H9 (cell line): ENCODE measurements around the gene SLC24A3. TPM values are rescaled to one million over a fixed set of nuclear protein-coding genes. Genes with fewer than 3 reads are reported as not detected.

Experiments
- DNase-seq: peaks from one replicate; pipeline ENCODE4 v3.0.0-alpha.2; 2017
- H2AFZ ChIP-seq: one replicate; pipeline ENCODE4 v1.6.1; 2013; ENCODE audit warnings: mild to moderate bottlenecking, low read length, control low read depth, moderate library complexity
- H2AK5ac ChIP-seq: 2 replicates; pipeline ENCODE4 v1.6.1; 2013; ENCODE audit warnings: low read length, control low read depth, mixed read lengths; ENCODE audit not compliant: insufficient read length
- H2BK120ac ChIP-seq: one replicate; pipeline ENCODE4 v1.6.1; 2013; ENCODE audit warnings: low read depth, mild to moderate bottlenecking, low read length, control low read depth, inconsistent platforms; ENCODE audit not compliant: poor library complexity, severe bottlenecking
- H2BK12ac ChIP-seq: 2 replicates; pipeline ENCODE4 v1.6.1; 2013; ENCODE audit warnings: low read length, control low read depth, mixed read lengths, low read depth; ENCODE audit not compliant: insufficient read length
- H2BK15ac ChIP-seq: 2 replicates; pipeline ENCODE4 v1.6.1; 2013; ENCODE audit warnings: low read depth, low read length, control low read depth
- H2BK20ac ChIP-seq: one replicate; pipeline ENCODE4 v1.6.1; 2013; ENCODE audit warnings: low read depth, mild to moderate bottlenecking, low read length, control low read depth, inconsistent platforms; ENCODE audit not compliant: poor library complexity, severe bottlenecking
- H2BK5ac ChIP-seq: 2 replicates; pipeline ENCODE4 v1.6.1; 2013; ENCODE audit warnings: low read length, control low read depth, mixed read lengths; ENCODE audit not compliant: insufficient read length
- H3K14ac ChIP-seq: 2 replicates; pipeline ENCODE4 v1.6.1; 2013; ENCODE audit warnings: low read length, control low read depth; ENCODE audit not compliant: insufficient read depth
- H3K18ac ChIP-seq: 2 replicates; pipeline ENCODE4 v1.6.1; 2013; ENCODE audit warnings: low read depth, mild to moderate bottlenecking, mixed read lengths, low read length, control low read depth; ENCODE audit not compliant: insufficient read length
- H3K23ac ChIP-seq: 2 replicates; pipeline ENCODE4 v1.6.1; 2013; ENCODE audit warnings: low read length, control low read depth, mixed read lengths, low read depth; ENCODE audit not compliant: insufficient read length
- H3K23me2 ChIP-seq: 2 replicates; pipeline ENCODE4 v1.6.1; 2013; ENCODE audit warnings: low read depth, mild to moderate bottlenecking, mixed read lengths, low read length, control low read depth; ENCODE audit not compliant: insufficient read length, poor library complexity, severe bottlenecking
- H3K27ac ChIP-seq: 2 replicates; pipeline ENCODE4 v1.5.1; 2013; ENCODE audit warnings: low read length, control low read depth, mixed read lengths, low read depth; ENCODE audit not compliant: insufficient read length
- H3K27me3 ChIP-seq: 2 replicates; pipeline ENCODE4 v1.6.1; 2013; ENCODE audit warnings: low read length, control low read depth, inconsistent platforms; ENCODE audit not compliant: insufficient read depth
- H3K4ac ChIP-seq: 2 replicates; pipeline ENCODE4 v1.6.1; 2013; ENCODE audit warnings: low read depth, mild to moderate bottlenecking, control low read depth, inconsistent platforms, low read length, moderate library complexity
- H3K4me1 ChIP-seq: 2 replicates; pipeline ENCODE4 v1.6.1; 2013; ENCODE audit warnings: low read length, control low read depth, inconsistent platforms; ENCODE audit not compliant: insufficient read depth
- H3K4me2 ChIP-seq: 2 replicates; pipeline ENCODE4 v1.6.1; 2013; ENCODE audit warnings: low read length, control low read depth, mixed read lengths; ENCODE audit not compliant: insufficient read length, insufficient read depth
- H3K56ac ChIP-seq: 2 replicates; pipeline ENCODE4 v1.6.1; 2013; ENCODE audit warnings: low read depth, mild to moderate bottlenecking, mixed read lengths, low read length, control low read depth; ENCODE audit not compliant: insufficient read length
- H3K79me1 ChIP-seq: 2 replicates; pipeline ENCODE4 v1.6.1; 2013; ENCODE audit warnings: low read depth, mild to moderate bottlenecking, moderate library complexity, low read length, control low read depth, inconsistent platforms; ENCODE audit not compliant: insufficient read depth, poor library complexity, severe bottlenecking
- H3K79me2 ChIP-seq: 2 replicates; pipeline ENCODE4 v1.6.1; 2013; ENCODE audit warnings: low read length, control low read depth, inconsistent platforms; ENCODE audit not compliant: insufficient read depth
- H3K9ac ChIP-seq: 2 replicates; pipeline ENCODE4 v1.6.1; 2013; ENCODE audit warnings: low read length, control low read depth, mixed read lengths; ENCODE audit not compliant: insufficient read length; ENCODE audit errors: extremely low read depth
- H3K9me3 ChIP-seq: one replicate; pipeline ENCODE4 v1.6.1; 2013; ENCODE audit warnings: low read depth, low read length, inconsistent platforms; ENCODE audit not compliant: control insufficient read depth
- H3T11ph ChIP-seq: one replicate; pipeline ENCODE4 v1.6.1; 2013; ENCODE audit warnings: mild to moderate bottlenecking, low read length, control low read depth, inconsistent platforms
- H4K20me1 ChIP-seq: one replicate; pipeline ENCODE4 v1.6.1; 2013; ENCODE audit not compliant: control insufficient read depth, insufficient read length, insufficient read depth
- H4K5ac ChIP-seq: 2 replicates; pipeline ENCODE4 v1.6.1; 2013; ENCODE audit warnings: low read depth, mild to moderate bottlenecking, mixed read lengths, low read length, control low read depth; ENCODE audit not compliant: insufficient read length
- H4K8ac ChIP-seq: replicated peaks from 2 replicates; pipeline ENCODE4 v1.6.1; 2013; ENCODE audit warnings: low read length, control low read depth, mixed read lengths, low read depth; ENCODE audit not compliant: insufficient read length
- H4K91ac ChIP-seq: 2 replicates; pipeline ENCODE4 v1.6.1; 2013; ENCODE audit warnings: low read depth, mild to moderate bottlenecking, moderate library complexity, mixed read lengths, low read length, control low read depth; ENCODE audit not compliant: insufficient read length
- H3K27ac Mint-ChIP-seq, 3 experiments: 2 replicates in 2 of 3; 3 replicates in 1 of 3; pipeline ENCODE4 v1.8.0; 2020 to 2021; ENCODE audit warnings: mixed read lengths in 3 of 3, mild to moderate bottlenecking in 1 of 3, moderate library complexity in 1 of 3
- H3K27me3 Mint-ChIP-seq: 2 replicates; pipeline ENCODE4 v1.8.0; 2021; ENCODE audit warnings: low read depth, mild to moderate bottlenecking, moderate library complexity, mixed read lengths
- H3K36me3 Mint-ChIP-seq, 3 experiments: 2 replicates in 2 of 3; 3 replicates in 1 of 3; pipeline ENCODE4 v1.8.0; 2020 to 2021; ENCODE audit warnings: low read depth in 3 of 3, mixed read lengths in 3 of 3; ENCODE audit not compliant: insufficient read depth in 1 of 3
- H3K4me1 Mint-ChIP-seq, 2 experiments: 2 replicates each; pipeline ENCODE4 v1.8.0; 2020; ENCODE audit warnings: mixed read lengths in 2 of 2
- H3K4me3 Mint-ChIP-seq, 2 experiments: 2 replicates in 1 of 2; 3 replicates in 1 of 2; pipeline ENCODE4 v1.8.0; 2020 to 2021; ENCODE audit warnings: mild to moderate bottlenecking in 2 of 2, mixed read lengths in 2 of 2, moderate library complexity in 1 of 2
- H3K9me3 Mint-ChIP-seq, 2 experiments: 2 replicates in 1 of 2; 3 replicates in 1 of 2; pipeline ENCODE4 v1.8.0; 2020; ENCODE audit warnings: mild to moderate bottlenecking in 2 of 2, mixed read lengths in 2 of 2, moderate library complexity in 1 of 2
- WGBS: extraction: QIAGEN DNeasy Blood & Tissue Kit; methylation state at CpG from one replicate; pipeline ENCODE4 v1.1.7; 2013; ENCODE audit warnings: missing lambda C conversion rate, low lambda C conversion rate, mixed read lengths; ENCODE audit not compliant: insufficient read length; ENCODE audit errors: extremely low coverage; 5-methylcytosine and 5-hydroxymethylcytosine counted together
- total RNA-seq: library from RNA; stranded (reverse); gene quantifications from 2 replicates; pipeline ENCODE4 v1.2.1, GENCODE V29; 2021
- TF ChIP-seq, protein P1 (sequence below): fragments of 200-600 bp; sonication (generic); conservative IDR thresholded peaks from 3 replicates; pipeline ENCODE4 v1.8.0; 2021; ENCODE audit warnings: antibody characterized with exemption, mild to moderate bottlenecking

Gene SLC24A3
- total RNA-seq, 1 experiment from 2014 or later, result 0.83 TPM

GRCh38 chr20:19522836-19523590 lies 310.6 kb downstream of the SLC24A3 start:
- H2BK15ac ChIP-seq, result no peak overlapping the region
- H3K9ac ChIP-seq, result no peak overlapping the region
- no peak overlapping the region for H2BK12ac ChIP-seq
- no peaks in the 10 kb centered on the region for H3K4me1 ChIP-seq
- H3K14ac ChIP-seq, result no peak overlapping the region
- peaks cover 0 to 2% of the 10 kb centered on the region in 2 experiments; a peak in 1 of 5 replicates for H3K9me3 Mint-ChIP-seq
- H3K23me2 ChIP-seq, result no peaks in the 10 kb centered on the region
- no peak overlapping the region for H3K56ac ChIP-seq
- no peak overlapping the region for H4K8ac ChIP-seq
- H3K27me3 ChIP-seq, result no peaks in the 10 kb centered on the region
- H2BK120ac ChIP-seq, result no peak overlapping the region
- H3K23ac ChIP-seq, result no peak overlapping the region
- no peaks in the 10 kb centered on the region for H3K9me3 ChIP-seq
- no peak overlapping the region for H3K18ac ChIP-seq
- no peak overlapping the region for H4K91ac ChIP-seq
- H3K79me1 ChIP-seq, result no peaks in the 10 kb centered on the region
- no peak overlapping the region for H3K4me3 Mint-ChIP-seq
- H2BK5ac ChIP-seq, result no peak overlapping the region
- H3K36me3 Mint-ChIP-seq, result no peaks in the 10 kb centered on the region
- H4K20me1 ChIP-seq, result no peaks in the 10 kb centered on the region
- no peak overlapping the region for H2BK20ac ChIP-seq
- H3K4me1 Mint-ChIP-seq, result no peaks in the 10 kb centered on the region
- TF ChIP-seq, protein P1, sequence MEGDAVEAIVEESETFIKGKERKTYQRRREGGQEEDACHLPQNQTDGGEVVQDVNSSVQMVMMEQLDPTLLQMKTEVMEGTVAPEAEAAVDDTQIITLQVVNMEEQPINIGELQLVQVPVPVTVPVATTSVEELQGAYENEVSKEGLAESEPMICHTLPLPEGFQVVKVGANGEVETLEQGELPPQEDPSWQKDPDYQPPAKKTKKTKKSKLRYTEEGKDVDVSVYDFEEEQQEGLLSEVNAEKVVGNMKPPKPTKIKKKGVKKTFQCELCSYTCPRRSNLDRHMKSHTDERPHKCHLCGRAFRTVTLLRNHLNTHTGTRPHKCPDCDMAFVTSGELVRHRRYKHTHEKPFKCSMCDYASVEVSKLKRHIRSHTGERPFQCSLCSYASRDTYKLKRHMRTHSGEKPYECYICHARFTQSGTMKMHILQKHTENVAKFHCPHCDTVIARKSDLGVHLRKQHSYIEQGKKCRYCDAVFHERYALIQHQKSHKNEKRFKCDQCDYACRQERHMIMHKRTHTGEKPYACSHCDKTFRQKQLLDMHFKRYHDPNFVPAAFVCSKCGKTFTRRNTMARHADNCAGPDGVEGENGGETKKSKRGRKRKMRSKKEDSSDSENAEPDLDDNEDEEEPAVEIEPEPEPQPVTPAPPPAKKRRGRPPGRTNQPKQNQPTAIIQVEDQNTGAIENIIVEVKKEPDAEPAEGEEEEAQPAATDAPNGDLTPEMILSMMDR, result no peak
- peaks cover 12% of the 10 kb centered on the region for H3K27me3 Mint-ChIP-seq
- no peak overlapping the region for H2AFZ ChIP-seq
- no peak overlapping the region for H3K27ac Mint-ChIP-seq
- H3K4me2 ChIP-seq, result no peak overlapping the region
- no CpG with 5 or more reads among the region's 4 CpGs for WGBS
- DNase-seq, result no peak
- no peak overlapping the region for H3K27ac ChIP-seq
- H3K4ac ChIP-seq, result no peak overlapping the region
- no peak overlapping the region for H4K5ac ChIP-seq
- H2AK5ac ChIP-seq, result no peak overlapping the region
- H3K79me2 ChIP-seq, result no peaks in the 10 kb centered on the region
- H3T11ph ChIP-seq, result no peak overlapping the region
